T-helper 1 cell treated with Interleukin-12 subunit alpha and Interleukin-12 subunit beta and Interleukin-4 antibody, amounts not matched to agents 30 μg/mL and 1 μg/mL, for 36 hours (primary cell): ENCODE results near the gene IL17C.
A peak's percentile ranks its signal among the peaks of the same experiment; 100 is the strongest.

Experiments
- H3K27ac Mint-ChIP-seq: one replicate; pipeline ENCODE4 v1.8.0; 2021; ENCODE audit warnings: mild to moderate bottlenecking, mixed read lengths
- H3K27me3 Mint-ChIP-seq: one replicate; pipeline ENCODE4 v1.8.0; 2021; ENCODE audit warnings: low read depth, mixed read lengths
- H3K36me3 Mint-ChIP-seq: one replicate; pipeline ENCODE4 v1.8.0; 2021; ENCODE audit warnings: low read depth, mixed read lengths
- H3K4me1 Mint-ChIP-seq: one replicate; pipeline ENCODE4 v1.8.0; 2021; ENCODE audit warnings: low read depth, mixed read lengths
- H3K4me3 Mint-ChIP-seq: one replicate; pipeline ENCODE4 v1.8.0; 2021; ENCODE audit warnings: mild to moderate bottlenecking, moderate library complexity, mixed read lengths
- H3K9me3 Mint-ChIP-seq: one replicate; pipeline ENCODE4 v1.8.0; 2021; ENCODE audit warnings: mixed read lengths

Gene IL17C

GRCh38 chr16:88640498-88641247, 2.3 kb downstream of the IL17C start:
- Mint-ChIP-seq H3K27ac (peak overlapping the region; percentile 43), H3K4me3 (no peak overlapping the region), H3K9me3 (no peaks in the 10 kb centered on the region), H3K4me1 (peaks cover 19% of the 10 kb centered on the region), H3K27me3 (peaks cover 28% of the 10 kb centered on the region), H3K36me3 (peaks cover 19% of the 10 kb centered on the region)

- H3K4me3 Mint-ChIP-seq, result no peak overlapping the region
- peaks cover 17% of the 10 kb centered on the region for H3K36me3 Mint-ChIP-seq
- peaks cover 12% of the 10 kb centered on the region for H3K27me3 Mint-ChIP-seq
- H3K27ac Mint-ChIP-seq, result no peak overlapping the region
- H3K9me3 Mint-ChIP-seq, result no peaks in the 10 kb centered on the region
- peaks cover 12% of the 10 kb centered on the region for H3K4me1 Mint-ChIP-seq
These were observed 4.7 kb downstream of the IL17C start for GRCh38 chr16:88642881-88643643.

GRCh38 chr16:88643644-88643932, 5.2 kb downstream of the IL17C start:
- Mint-ChIP-seq H3K4me3 (no peak overlapping the region), H3K27me3 (peaks cover 9% of the 10 kb centered on the region), H3K27ac (no peak overlapping the region), H3K36me3 (peaks cover 17% of the 10 kb centered on the region), H3K9me3 (no peaks in the 10 kb centered on the region), H3K4me1 (peaks cover 10% of the 10 kb centered on the region)

- Mint-ChIP-seq H3K4me1 (peaks cover 11% of the 10 kb centered on the region), H3K27ac (no peak overlapping the region), H3K4me3 (no peak overlapping the region), H3K27me3 (peaks cover 3% of the 10 kb centered on the region), H3K9me3 (no peaks in the 10 kb centered on the region), H3K36me3 (peaks cover 23% of the 10 kb centered on the region)
These were observed 7.1 kb downstream of the IL17C start for GRCh38 chr16:88645455-88645854.

GRCh38 chr16:88645941-88646340, 7.6 kb downstream of the IL17C start:
- H3K4me1 Mint-ChIP-seq, result peaks cover 11% of the 10 kb centered on the region
- no peak overlapping the region for H3K27ac Mint-ChIP-seq
- peaks cover 23% of the 10 kb centered on the region for H3K36me3 Mint-ChIP-seq
- H3K27me3 Mint-ChIP-seq, result no peaks in the 10 kb centered on the region
- H3K9me3 Mint-ChIP-seq, result no peaks in the 10 kb centered on the region
- H3K4me3 Mint-ChIP-seq, result no peak overlapping the region

GRCh38 chr16:88646345-88647034, 8.1 kb downstream of the IL17C start:
- Mint-ChIP-seq H3K27me3 (no peaks in the 10 kb centered on the region), H3K9me3 (no peaks in the 10 kb centered on the region), H3K4me1 (peaks cover 15% of the 10 kb centered on the region), H3K27ac (no peak overlapping the region), H3K4me3 (no peak overlapping the region), H3K36me3 (peaks cover 28% of the 10 kb centered on the region)

- Mint-ChIP-seq H3K9me3 (no peaks in the 10 kb centered on the region), H3K27me3 (no peaks in the 10 kb centered on the region), H3K4me3 (no peak overlapping the region), H3K36me3 (peaks cover 22% of the 10 kb centered on the region), H3K4me1 (peaks cover 18% of the 10 kb centered on the region), H3K27ac (no peak overlapping the region)
These were observed 9.1 kb downstream of the IL17C start for GRCh38 chr16:88647178-88648070.

GRCh38 chr16:88649195-88649923, 11.0 kb downstream of the IL17C start:
- Mint-ChIP-seq H3K9me3 (no peaks in the 10 kb centered on the region), H3K4me3 (peak overlapping the region; percentile 89), H3K27ac (peak overlapping the region; percentile 62), H3K36me3 (peaks cover 17% of the 10 kb centered on the region), H3K4me1 (peaks cover 18% of the 10 kb centered on the region), H3K27me3 (no peaks in the 10 kb centered on the region)

- Mint-ChIP-seq H3K27ac (peak overlapping the region; percentile 75), H3K36me3 (peaks cover 20% of the 10 kb centered on the region), H3K4me1 (peaks cover 13% of the 10 kb centered on the region), H3K27me3 (no peaks in the 10 kb centered on the region), H3K4me3 (peak overlapping the region; percentile 89), H3K9me3 (no peaks in the 10 kb centered on the region)
These were observed 11.8 kb downstream of the IL17C start for GRCh38 chr16:88649924-88650748.

- H3K36me3 Mint-ChIP-seq, result peaks cover 17% of the 10 kb centered on the region
- peak within 1 kb of the TSS; percentile 96 for H3K27ac Mint-ChIP-seq
- no peaks in the 10 kb centered on the region for H3K27me3 Mint-ChIP-seq
- H3K4me3 Mint-ChIP-seq, result peak within 1 kb of the TSS; percentile 89
- H3K9me3 Mint-ChIP-seq, result no peaks in the 10 kb centered on the region
- peaks cover 13% of the 10 kb centered on the region for H3K4me1 Mint-ChIP-seq
These were observed 12.4 kb downstream of the IL17C start, which contains the start of gene CYBA for GRCh38 chr16:88650749-88651275. Gene CYBA, minus strand, starts transcription at chr16:88651053. Its CDS starts 40 bp downstream, at chr16:88651013.

- peak overlapping the region; percentile 89 for H3K4me3 Mint-ChIP-seq
- no peaks in the 10 kb centered on the region for H3K27me3 Mint-ChIP-seq
- H3K4me1 Mint-ChIP-seq, result peaks cover 13% of the 10 kb centered on the region
- peak overlapping the region; percentile 96 for H3K27ac Mint-ChIP-seq
- no peaks in the 10 kb centered on the region for H3K9me3 Mint-ChIP-seq
- peaks cover 17% of the 10 kb centered on the region for H3K36me3 Mint-ChIP-seq
These were observed 13.1 kb downstream of the IL17C start for GRCh38 chr16:88651276-88651988.

GRCh38 chr16:88651989-88652761, 13.8 kb downstream of the IL17C start:
- H3K4me1 Mint-ChIP-seq, result peaks cover 13% of the 10 kb centered on the region
- H3K36me3 Mint-ChIP-seq, result peaks cover 17% of the 10 kb centered on the region
- H3K27me3 Mint-ChIP-seq, result no peaks in the 10 kb centered on the region
- H3K27ac Mint-ChIP-seq, result peak overlapping the region; percentile 79
- no peak overlapping the region for H3K4me3 Mint-ChIP-seq
- H3K9me3 Mint-ChIP-seq, result no peaks in the 10 kb centered on the region
